ENCODE measurements around the gene TRAF3.
"Not testable (repeated sequence)": the region's sequence is repeated elsewhere in the genome, so short reads cannot be mapped to it uniquely, and the experiment has no call there.

The TRAF3 gene

DNA sequence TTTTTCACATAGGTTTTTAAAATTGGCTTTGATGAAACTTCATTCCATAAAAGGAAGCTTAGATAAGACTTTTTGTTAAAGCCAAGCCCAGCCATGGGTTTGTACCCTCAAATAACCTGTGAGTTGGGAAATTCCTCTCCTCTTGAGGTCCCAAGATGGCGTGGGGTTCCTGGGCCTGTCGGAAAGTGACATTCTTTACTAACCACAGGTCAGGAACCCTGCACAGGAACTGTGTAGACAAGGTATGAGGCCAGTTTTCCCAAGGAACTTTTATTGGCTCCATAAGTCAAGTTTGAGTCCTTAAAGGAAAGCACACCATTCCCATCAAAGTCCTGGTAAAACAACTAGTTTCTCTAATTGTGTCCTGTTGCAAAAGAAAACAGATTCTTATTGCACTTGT lies 80.2 kb downstream of the TRAF3 start:
- in situ Hi-C loops (cut with HindIII; ENCODE audit: low sequenced_read_pairs), result no loop called here

DNA sequence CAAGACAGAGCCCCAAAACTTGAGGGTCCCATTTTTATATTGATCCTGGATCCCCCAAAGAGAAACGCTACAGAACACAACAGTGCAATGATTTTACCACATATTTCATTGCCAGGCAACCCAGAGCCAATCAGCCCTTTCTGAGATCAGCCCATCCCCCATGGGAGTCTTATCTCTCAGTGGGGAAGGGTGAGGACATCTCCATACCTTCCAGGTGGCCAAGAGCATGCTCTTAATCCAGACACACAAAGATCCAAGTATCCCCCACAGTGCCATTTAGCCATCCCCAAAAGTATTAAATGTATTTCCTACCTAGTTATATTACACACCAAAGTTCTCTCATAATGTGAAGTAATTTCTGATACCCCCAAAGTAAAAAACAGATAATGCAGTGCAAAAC lies 82.7 kb downstream of the TRAF3 start:
- in situ Hi-C loops (cut with HindIII; ENCODE audit: low sequenced_read_pairs), result no loop called here

- in situ Hi-C loops (cut with HindIII; ENCODE audit: low sequenced_read_pairs), result no loop called here
These were observed 85.0 kb downstream of the TRAF3 start for GRCh38 chr14:102862154-102862773.

- in situ Hi-C loops (cut with HindIII; ENCODE audit: low sequenced_read_pairs), result no loop called here
These were observed 86.1 kb downstream of the TRAF3 start for GRCh38 chr14:102863381-102863780.

GRCh38 chr14:102865916-102866315 lies 88.7 kb downstream of the TRAF3 start:
- in situ Hi-C loops (cut with HindIII; ENCODE audit: low sequenced_read_pairs), result not testable (repeated sequence)

DNA sequence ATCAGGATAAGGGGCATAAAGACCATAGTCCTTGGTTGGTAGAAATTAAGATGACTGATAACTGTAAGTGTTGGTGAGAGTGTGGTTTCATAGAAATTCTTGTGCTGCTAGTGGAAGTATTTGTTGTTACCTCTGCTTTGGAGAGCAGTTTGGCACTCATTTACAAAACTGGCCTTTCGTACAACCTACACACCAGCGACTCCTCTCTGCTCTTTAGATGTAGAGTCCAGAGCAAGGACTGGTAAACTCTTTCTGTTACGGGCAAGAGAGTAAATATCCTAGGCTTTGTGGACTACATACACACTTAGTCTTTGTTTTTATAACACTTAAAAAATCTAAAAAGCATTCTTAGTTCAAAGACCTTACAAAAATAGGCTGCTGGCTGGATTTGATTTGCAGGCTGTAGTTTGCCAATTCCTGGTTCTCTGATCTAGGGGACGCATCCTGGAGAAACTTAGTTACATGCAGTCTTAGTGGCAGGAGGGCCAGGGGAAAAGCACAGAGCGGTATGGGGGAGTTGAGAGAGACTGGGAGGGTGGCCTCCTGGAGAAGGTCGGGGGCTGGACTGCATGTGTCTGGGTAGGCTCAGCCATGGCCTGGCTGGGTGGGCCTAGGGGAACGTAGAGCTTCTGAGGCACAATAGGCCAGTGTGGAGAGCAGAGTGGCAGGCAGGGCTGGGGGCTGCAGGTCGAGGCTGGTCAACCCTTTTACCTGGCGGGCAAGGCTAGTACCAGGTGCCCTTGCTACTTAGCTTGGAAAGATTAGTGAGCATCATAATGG lies 89.9 kb downstream of the TRAF3 start:
- in situ Hi-C loops (cut with HindIII; ENCODE audit: low sequenced_read_pairs), result no loop called here

- in situ Hi-C loops (cut with HindIII; ENCODE audit: low sequenced_read_pairs), result no loop called here
These were observed 90.8 kb downstream of the TRAF3 start for GRCh38 chr14:102867826-102868580.

- in situ Hi-C loops (cut with HindIII; ENCODE audit: low sequenced_read_pairs), result no loop called here
These were observed 91.8 kb downstream of the TRAF3 start for GRCh38 chr14:102868956-102869547.

GRCh38 chr14:102870246-102870645 lies 93.0 kb downstream of the TRAF3 start:
- in situ Hi-C loops (cut with HindIII; ENCODE audit: low sequenced_read_pairs), result loop anchor here (5.0 kb wide), 1 partner anchor 73 kb away; no protein-coding TSS in a partner anchor

- in situ Hi-C loops (cut with HindIII; ENCODE audit: low sequenced_read_pairs), result loop anchor here (5.0 kb wide), 1 partner anchor 74 kb away; no protein-coding TSS in a partner anchor
These were observed 94.0 kb downstream of the TRAF3 start for GRCh38 chr14:102870994-102871831.

- in situ Hi-C loops (cut with HindIII; ENCODE audit: low sequenced_read_pairs), result loop anchor here (5.0 kb wide), 1 partner anchor 75 kb away; no protein-coding TSS in a partner anchor
These were observed 94.8 kb downstream of the TRAF3 start for GRCh38 chr14:102872020-102872419.

DNA sequence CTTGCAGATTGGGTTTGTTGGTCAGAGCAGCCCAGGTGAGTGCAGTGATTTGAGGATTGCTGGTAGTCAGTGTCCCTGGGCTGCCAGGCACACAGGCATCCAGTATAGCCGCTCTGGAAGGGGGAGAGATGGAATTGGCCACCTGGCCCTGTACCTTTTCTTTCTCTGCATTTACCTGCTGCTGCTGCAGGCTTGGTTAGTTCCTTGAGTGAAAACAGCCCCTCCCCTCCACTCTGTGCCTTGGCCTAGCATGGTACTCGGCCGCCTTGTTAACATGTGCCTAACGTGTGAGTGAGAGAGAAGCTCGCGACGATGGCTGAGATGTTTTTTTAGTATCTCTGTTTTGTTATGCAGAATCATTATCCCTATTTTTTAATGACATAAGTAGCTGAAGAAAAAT lies 95.9 kb downstream of the TRAF3 start:
- in situ Hi-C loops (cut with HindIII; ENCODE audit: low sequenced_read_pairs), result loop anchor here (5.0 kb wide), 1 partner anchor 76 kb away; no protein-coding TSS in a partner anchor

DNA sequence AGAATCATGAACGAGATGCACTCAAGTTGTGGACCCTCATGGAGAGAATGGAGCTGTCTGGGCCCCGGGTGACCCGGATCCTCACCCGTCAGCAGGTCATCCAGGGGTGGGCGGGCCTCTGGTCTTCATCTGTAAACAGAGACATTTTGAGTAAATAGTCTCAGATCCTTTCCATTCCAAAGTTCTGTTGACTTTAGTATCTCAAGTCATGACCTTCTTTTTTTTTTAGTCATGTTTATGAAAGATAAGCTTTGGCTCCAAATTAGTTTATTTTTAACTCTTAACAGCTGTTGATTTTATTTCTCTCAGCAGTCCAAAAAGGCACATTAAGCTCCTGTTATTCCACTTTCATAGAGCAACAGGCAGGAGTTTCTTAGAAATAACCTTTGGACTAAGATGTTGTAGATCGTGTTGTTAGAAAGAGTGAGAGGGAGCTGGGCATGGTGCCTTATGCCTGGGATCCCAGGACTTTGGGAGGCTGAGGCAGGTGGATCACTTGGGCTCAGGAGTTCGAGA lies 96.4 kb downstream of the TRAF3 start:
- in situ Hi-C loops (cut with HindIII; ENCODE audit: low sequenced_read_pairs), result loop anchor here (5.0 kb wide), 1 partner anchor 76 kb away; no protein-coding TSS in a partner anchor

GRCh38 chr14:102875652-102876051 lies 98.4 kb downstream of the TRAF3 start:
- in situ Hi-C loops (cut with HindIII; ENCODE audit: low sequenced_read_pairs), result no loop called here

GRCh38 chr14:102877511-102877910 lies 100.3 kb downstream of the TRAF3 start:
- in situ Hi-C loops (cut with HindIII; ENCODE audit: low sequenced_read_pairs), result not testable (repeated sequence)

DNA sequence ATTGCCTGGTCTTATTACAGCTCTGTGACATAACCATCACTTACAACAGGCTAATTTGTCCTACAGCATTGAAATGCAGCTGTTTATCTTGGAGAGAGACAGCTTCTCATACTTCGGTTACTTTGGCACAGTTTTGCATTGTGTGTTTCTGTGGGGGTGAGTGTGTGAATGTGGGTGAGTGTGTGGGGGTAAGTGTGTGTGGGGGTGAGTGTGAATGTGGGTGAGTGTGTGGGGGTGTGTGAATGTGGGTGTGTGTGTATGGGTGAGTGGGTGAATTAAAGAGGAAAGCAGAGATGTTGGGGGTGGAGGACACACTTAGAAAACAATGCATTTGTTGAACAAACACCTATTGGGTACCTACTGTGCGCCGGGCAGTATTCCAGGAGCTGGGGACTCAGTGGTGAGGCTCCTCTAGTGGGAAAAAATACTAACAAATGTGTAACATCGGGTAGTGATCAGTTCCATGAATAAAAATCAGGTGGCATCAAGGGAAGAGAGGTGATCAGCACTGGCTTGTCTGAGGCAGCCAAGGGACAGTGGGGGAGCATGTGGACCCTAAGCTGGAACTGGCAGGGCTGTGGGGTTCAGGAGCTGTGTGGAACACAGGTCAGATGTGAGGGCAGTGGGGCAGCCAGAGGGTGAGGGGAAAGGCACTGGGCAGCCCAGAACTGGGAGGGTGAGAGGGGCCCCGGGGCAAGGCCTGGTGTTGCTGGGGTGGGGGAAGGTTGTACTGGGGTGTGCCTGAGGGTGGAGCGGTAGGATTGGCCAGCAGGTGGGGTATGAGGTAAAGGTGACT lies 101.1 kb downstream of the TRAF3 start:
- in situ Hi-C loops (cut with HindIII; ENCODE audit: low sequenced_read_pairs), result no loop called here

DNA sequence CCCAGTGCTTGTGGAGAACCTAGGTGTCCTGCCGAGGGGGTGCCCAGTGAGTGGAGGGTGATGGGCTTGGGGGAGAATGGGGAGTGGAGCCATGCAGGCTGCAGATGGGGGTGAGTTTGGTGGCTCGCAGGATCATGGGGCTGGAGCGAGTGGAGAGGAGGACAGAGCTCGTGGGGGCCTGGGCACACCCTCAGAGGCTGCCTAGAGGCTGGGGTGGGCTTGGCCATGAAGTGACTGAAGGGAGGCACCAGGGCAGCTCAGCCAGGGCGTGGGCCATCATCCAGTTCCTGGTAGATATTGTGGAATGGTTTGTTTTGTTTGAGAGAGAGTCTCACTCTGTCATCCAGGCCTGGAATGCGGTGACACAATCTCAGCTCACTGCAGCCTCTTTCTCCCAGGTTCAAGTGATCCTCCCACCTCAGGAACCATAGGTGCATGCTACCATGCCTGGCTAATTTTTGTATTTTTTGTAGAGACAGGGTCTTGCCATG lies 101.8 kb downstream of the TRAF3 start:
- in situ Hi-C loops (cut with HindIII; ENCODE audit: low sequenced_read_pairs), result no loop called here

- in situ Hi-C loops (cut with HindIII; ENCODE audit: low sequenced_read_pairs), result no loop called here
These were observed 105.1 kb downstream of the TRAF3 start for GRCh38 chr14:102882226-102882906.

Measured in endothelial cell of hepatic sinusoid (primary cell).